Right lobe of liver (tissue), 4 donors: ENCODE data around the gene HOXA3.
A peak's percentile ranks its signal among the peaks of the same experiment; 100 is the strongest.

Experiments used
- POLR2A ChIP-seq: fragments of 450-650 bp; IDR thresholded peaks from one replicate; pipeline ENCODE4 v1.6.1; 2017; ENCODE audit warnings: antibody characterized with exemption, mild to moderate bottlenecking
- TF ChIP-seq, protein P1 (sequence below), 4 donors: fragments of 200-600 bp in 3 of 4; fragments of 450-650 bp in 1 of 4; IDR thresholded peaks; one replicate each; pipeline versions ENCODE4 v1.5.1 to v1.8.0; 2016 to 2022; ENCODE audit warnings: antibody characterized with exemption in 4 of 4, mild to moderate bottlenecking in 2 of 4
- donor health status: DM: no; HTN: no; CAD: no.
- donor health status: DM: no; HTN: no; CAD: no.
- donor health status: DM: no; HTN: yes; CAD: no.

DNA sequence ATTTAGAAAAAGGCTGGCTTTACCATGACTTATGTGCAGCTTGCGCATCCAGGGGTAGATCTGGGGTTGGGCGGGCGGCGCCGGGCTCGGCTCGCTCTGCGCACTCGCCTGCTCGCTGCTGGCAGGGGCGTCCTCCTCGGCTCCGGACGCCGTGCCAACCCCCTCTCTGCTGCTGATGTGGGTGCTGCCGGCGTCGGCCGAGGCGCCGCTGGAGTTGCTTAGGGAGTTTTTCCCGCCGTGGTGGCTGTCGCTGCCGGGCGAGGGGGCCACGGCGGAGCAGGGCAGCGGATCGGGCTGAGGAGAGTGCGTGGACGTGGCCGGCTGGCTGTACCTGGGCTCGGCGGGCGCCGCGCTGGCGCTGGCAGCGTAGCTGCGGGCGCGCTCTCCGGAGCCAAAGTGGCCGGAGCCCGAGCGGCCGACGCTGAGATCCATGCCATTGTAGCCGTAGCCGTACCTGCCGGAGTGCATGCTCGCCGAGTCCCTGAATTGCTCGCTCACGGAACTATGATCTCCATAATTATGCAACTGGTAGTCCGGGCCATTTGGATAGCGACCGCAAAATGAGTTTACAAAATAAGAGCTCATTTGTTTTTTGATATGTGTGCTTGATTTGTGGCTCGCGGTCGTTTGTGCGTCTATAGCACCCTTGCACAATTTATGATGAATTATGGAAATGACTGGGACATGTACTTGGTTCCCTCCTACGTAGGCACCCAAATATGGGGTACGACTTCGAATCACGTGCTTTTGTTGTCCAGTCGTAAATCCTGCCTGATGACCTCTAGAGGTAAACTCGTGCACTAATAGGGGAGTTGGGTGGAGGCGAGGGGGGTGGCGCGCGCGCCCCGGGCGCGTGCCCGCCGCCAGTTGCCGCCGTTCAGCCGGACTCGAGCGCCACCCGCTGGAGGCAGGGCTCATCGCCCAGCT lies 9.1 kb downstream of the HOXA3 start, which contains the start of gene HOXA5:
- TF ChIP-seq, protein P1, sequence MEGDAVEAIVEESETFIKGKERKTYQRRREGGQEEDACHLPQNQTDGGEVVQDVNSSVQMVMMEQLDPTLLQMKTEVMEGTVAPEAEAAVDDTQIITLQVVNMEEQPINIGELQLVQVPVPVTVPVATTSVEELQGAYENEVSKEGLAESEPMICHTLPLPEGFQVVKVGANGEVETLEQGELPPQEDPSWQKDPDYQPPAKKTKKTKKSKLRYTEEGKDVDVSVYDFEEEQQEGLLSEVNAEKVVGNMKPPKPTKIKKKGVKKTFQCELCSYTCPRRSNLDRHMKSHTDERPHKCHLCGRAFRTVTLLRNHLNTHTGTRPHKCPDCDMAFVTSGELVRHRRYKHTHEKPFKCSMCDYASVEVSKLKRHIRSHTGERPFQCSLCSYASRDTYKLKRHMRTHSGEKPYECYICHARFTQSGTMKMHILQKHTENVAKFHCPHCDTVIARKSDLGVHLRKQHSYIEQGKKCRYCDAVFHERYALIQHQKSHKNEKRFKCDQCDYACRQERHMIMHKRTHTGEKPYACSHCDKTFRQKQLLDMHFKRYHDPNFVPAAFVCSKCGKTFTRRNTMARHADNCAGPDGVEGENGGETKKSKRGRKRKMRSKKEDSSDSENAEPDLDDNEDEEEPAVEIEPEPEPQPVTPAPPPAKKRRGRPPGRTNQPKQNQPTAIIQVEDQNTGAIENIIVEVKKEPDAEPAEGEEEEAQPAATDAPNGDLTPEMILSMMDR (IDR thresholded peaks at IDR 0.05): peak in 3 of 4 donors; percentile 45 to 48 (median 46)
- TF ChIP-seq POLR2A: peak; percentile 26
